HepG2 (cell line): Measurements from ENCODE around the gene ACAD8. TPM values are rescaled to one million over a fixed set of nuclear protein-coding genes. Genes with fewer than 3 reads are reported as not detected.
A peak's percentile ranks its signal among the peaks of the same experiment; 100 is the strongest.

ENCODE experiments used
- CC2D1A ChIP-seq: sonication (generic); formaldehyde crosslinking; IDR thresholded peaks from 2 replicates; pipeline ENCODE4 v1.8.1; 2023; ENCODE audit warnings: mild to moderate bottlenecking, missing genetic modification reagents
- ERF ChIP-seq: IDR thresholded peaks from 2 replicates; pipeline ENCODE4 v1.6.1; 2018; ENCODE audit warnings: missing biosample characterization, missing genetic modification reagents
- GLI4 ChIP-seq: sonication (generic); formaldehyde crosslinking; IDR thresholded peaks from 2 replicates; pipeline ENCODE4 v1.5.1; 2020; ENCODE audit warnings: missing genetic modification reagents, mild to moderate bottlenecking, moderate library complexity, borderline replicate concordance
- HNRNPL ChIP-seq: fragments of 200-400 bp; formaldehyde crosslinking; IDR thresholded peaks from 2 replicates; pipeline ENCODE4 v1.6.1; 2017; ENCODE audit warnings: mild to moderate bottlenecking, low read depth, low read length
- ISX ChIP-seq: sonication (generic); formaldehyde crosslinking; conservative IDR thresholded peaks from 2 replicates; pipeline ENCODE4 v1.5.0; 2020; ENCODE audit warnings: missing genetic modification reagents
- MYC ChIP-seq: sonication (generic); formaldehyde crosslinking; IDR thresholded peaks from 2 replicates; pipeline ENCODE4 v1.9.0; 2021; ENCODE audit warnings: missing genetic modification reagents, borderline replicate concordance
- NCOA2 ChIP-seq: sonication (generic); formaldehyde crosslinking; IDR thresholded peaks from 2 replicates; pipeline ENCODE4 v1.8.0; 2022; ENCODE audit warnings: inconsistent platforms
- ZFP36L1 ChIP-seq: sonication (generic); formaldehyde crosslinking; IDR thresholded peaks from 2 replicates; pipeline ENCODE4 v1.8.0; 2022; ENCODE audit warnings: mild to moderate bottlenecking, missing genetic modification reagents, moderate library complexity
- ZNF720 ChIP-seq: sonication (generic); formaldehyde crosslinking; IDR thresholded peaks from 2 replicates; pipeline ENCODE4 v1.4.0; 2020; ENCODE audit warnings: missing genetic modification reagents
- ZNF781 ChIP-seq: sonication (generic); formaldehyde crosslinking; IDR thresholded peaks from 2 replicates; pipeline ENCODE4 v1.5.1; 2020; ENCODE audit warnings: borderline replicate concordance, mild to moderate bottlenecking, missing genetic modification reagents; ENCODE audit errors: not compliant biosample characterization
- ZSCAN21 ChIP-seq: sonication (generic); formaldehyde crosslinking; IDR thresholded peaks from 2 replicates; pipeline ENCODE4 v1.8.0; 2022; ENCODE audit warnings: mild to moderate bottlenecking, missing genetic modification reagents, moderate library complexity, borderline replicate concordance
- polyA plus RNA-seq, 8 experiments: library from polyadenylated mRNA; depleted of rRNA in 3 of 8; stranded (reverse) in 7 of 8; unstranded in 1 of 8; fragments of >200 nt; fragmentation: Illumina TruSeq in 4 of 8; extraction: Trizol in 4 of 8; gene quantifications; 2 replicates each; pipeline versions ENCODE4 v1.2.1 to v1.2.3, GENCODE V29; 2011 to 2016; ENCODE audit warnings: low read depth in 4 of 8, missing spikeins in 1 of 8, mixed read lengths in 1 of 8; ENCODE audit not compliant: insufficient read depth in 1 of 8
- total RNA-seq, 5 experiments: library from RNA; depleted of rRNA; stranded (reverse); fragments of >200 nt; fragmentation: Illumina TruSeq; extraction: Trizol; gene quantifications; 2 replicates each; pipeline ENCODE4 v1.2.3, GENCODE V29; 2016; ENCODE audit warnings: low read depth in 1 of 5
- TF ChIP-seq, protein P1 (sequence below): sonication (generic); formaldehyde crosslinking; conservative IDR thresholded peaks from 2 replicates; pipeline ENCODE4 v1.8.0; 2022; ENCODE audit warnings: missing genetic modification reagents
- TF ChIP-seq, protein P2 (sequence below): sonication (generic); formaldehyde crosslinking; IDR thresholded peaks from 2 replicates; pipeline ENCODE4 v1.5.0; 2020; ENCODE audit warnings: missing genetic modification reagents
- TF ChIP-seq, protein P3 (sequence below): sonication (generic); formaldehyde crosslinking; IDR thresholded peaks from 2 replicates; pipeline ENCODE4 v1.9.0; 2021; ENCODE audit warnings: mild to moderate bottlenecking, missing genetic modification reagents
- TF ChIP-seq, protein P4 (sequence below): fragments of 450-650 bp; IDR thresholded peaks from 2 replicates; pipeline ENCODE4 v1.6.1; 2016

The ACAD8 gene
- total and polyA plus RNA-seq, 2 of the 13 experiments (the other 11 are each of a cell fraction or from before 2014, with no cell fraction given) = 13.5 to 20.3 TPM

DNA sequence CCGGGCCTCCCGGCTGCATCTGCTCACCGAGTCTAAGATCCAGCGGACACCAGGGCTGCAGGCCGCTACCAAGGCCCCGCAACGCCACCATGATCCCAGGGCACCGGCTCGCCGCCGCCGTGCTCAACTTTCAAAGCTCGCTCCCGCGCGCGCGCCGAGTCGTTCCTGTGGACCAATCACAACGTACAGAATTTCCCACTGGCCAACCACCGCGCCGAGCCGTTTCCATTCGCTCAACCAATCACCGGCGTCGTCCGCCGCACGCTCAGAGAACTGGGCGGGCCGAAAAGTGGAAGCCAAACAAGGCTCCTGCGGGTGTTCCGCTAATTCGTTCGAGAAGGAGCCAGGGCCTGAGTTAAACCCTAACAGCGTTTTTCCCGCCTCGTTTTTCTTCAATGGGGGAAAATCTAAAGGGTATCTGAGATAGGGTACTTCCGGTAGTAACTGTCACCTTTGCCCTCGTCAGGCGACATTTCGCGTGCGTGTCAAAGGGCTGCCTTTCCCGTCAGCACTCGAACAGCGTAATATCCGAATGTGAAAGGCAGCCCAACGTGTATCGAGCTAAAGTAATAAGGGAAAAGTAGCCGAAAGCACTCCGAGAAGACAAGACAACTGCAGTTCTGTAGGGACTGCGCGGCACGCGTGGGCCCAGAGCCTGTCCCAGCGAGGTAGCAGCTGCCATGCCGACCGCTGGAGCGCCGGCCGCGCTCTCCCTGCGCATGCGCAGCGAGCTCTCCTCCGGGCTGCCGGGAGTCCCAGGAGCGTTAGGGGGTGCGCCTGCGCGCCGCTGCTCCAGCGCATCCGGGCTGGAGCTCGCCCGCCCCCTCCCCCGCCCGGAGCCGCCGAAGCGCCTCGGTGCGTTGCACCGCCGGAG is 29.3 kb upstream of the ACAD8 start, which contains the start of the genes NCAPD3 and VPS26B (continued):
- TF ChIP-seq ZSCAN21 (CRISPR knock-in tag) = 0 out of 2 replicates have a peak, but pooled peaks have one; percentile 51
- no peak for TF ChIP-seq NCOA2 (CRISPR knock-in tag)
- peak; percentile 75; the same call in 1 of the 2 replicates for TF ChIP-seq GLI4 (CRISPR knock-in tag)
- peak; percentile 89 for TF ChIP-seq ZNF781 (CRISPR knock-in tag)
- TF ChIP-seq MYC (CRISPR knock-in tag) = peak; percentile 87
- TF ChIP-seq ERF (CRISPR knock-in tag) = peak; percentile 63; the same call in 1 of the 2 replicates
- TF ChIP-seq, protein P1, sequence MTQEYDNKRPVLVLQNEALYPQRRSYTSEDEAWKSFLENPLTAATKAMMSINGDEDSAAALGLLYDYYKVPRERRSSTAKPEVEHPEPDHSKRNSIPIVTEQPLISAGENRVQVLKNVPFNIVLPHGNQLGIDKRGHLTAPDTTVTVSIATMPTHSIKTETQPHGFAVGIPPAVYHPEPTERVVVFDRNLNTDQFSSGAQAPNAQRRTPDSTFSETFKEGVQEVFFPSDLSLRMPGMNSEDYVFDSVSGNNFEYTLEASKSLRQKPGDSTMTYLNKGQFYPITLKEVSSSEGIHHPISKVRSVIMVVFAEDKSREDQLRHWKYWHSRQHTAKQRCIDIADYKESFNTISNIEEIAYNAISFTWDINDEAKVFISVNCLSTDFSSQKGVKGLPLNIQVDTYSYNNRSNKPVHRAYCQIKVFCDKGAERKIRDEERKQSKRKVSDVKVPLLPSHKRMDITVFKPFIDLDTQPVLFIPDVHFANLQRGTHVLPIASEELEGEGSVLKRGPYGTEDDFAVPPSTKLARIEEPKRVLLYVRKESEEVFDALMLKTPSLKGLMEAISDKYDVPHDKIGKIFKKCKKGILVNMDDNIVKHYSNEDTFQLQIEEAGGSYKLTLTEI (CRISPR knock-in tag) = no peak
- TF ChIP-seq ZNF720 (CRISPR knock-in tag) = no peak
- TF ChIP-seq, protein P2, sequence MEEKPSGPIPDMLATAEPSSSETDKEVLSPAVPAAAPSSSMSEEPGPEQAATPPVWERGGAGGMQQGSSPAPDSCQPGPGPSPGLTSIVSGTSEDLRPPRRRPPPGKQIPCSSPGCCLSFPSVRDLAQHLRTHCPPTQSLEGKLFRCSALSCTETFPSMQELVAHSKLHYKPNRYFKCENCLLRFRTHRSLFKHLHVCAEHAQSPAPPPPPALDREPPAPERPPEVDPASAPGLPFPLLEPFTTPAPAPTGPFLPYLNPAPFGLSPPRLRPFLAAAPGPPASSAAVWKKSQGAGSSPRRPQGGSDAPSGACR = peak; percentile 88
- 0 out of 2 replicates have a peak, but pooled peaks have one; percentile 43 for TF ChIP-seq HNRNPL
- no peak for TF ChIP-seq ISX
- TF ChIP-seq, protein P3, sequence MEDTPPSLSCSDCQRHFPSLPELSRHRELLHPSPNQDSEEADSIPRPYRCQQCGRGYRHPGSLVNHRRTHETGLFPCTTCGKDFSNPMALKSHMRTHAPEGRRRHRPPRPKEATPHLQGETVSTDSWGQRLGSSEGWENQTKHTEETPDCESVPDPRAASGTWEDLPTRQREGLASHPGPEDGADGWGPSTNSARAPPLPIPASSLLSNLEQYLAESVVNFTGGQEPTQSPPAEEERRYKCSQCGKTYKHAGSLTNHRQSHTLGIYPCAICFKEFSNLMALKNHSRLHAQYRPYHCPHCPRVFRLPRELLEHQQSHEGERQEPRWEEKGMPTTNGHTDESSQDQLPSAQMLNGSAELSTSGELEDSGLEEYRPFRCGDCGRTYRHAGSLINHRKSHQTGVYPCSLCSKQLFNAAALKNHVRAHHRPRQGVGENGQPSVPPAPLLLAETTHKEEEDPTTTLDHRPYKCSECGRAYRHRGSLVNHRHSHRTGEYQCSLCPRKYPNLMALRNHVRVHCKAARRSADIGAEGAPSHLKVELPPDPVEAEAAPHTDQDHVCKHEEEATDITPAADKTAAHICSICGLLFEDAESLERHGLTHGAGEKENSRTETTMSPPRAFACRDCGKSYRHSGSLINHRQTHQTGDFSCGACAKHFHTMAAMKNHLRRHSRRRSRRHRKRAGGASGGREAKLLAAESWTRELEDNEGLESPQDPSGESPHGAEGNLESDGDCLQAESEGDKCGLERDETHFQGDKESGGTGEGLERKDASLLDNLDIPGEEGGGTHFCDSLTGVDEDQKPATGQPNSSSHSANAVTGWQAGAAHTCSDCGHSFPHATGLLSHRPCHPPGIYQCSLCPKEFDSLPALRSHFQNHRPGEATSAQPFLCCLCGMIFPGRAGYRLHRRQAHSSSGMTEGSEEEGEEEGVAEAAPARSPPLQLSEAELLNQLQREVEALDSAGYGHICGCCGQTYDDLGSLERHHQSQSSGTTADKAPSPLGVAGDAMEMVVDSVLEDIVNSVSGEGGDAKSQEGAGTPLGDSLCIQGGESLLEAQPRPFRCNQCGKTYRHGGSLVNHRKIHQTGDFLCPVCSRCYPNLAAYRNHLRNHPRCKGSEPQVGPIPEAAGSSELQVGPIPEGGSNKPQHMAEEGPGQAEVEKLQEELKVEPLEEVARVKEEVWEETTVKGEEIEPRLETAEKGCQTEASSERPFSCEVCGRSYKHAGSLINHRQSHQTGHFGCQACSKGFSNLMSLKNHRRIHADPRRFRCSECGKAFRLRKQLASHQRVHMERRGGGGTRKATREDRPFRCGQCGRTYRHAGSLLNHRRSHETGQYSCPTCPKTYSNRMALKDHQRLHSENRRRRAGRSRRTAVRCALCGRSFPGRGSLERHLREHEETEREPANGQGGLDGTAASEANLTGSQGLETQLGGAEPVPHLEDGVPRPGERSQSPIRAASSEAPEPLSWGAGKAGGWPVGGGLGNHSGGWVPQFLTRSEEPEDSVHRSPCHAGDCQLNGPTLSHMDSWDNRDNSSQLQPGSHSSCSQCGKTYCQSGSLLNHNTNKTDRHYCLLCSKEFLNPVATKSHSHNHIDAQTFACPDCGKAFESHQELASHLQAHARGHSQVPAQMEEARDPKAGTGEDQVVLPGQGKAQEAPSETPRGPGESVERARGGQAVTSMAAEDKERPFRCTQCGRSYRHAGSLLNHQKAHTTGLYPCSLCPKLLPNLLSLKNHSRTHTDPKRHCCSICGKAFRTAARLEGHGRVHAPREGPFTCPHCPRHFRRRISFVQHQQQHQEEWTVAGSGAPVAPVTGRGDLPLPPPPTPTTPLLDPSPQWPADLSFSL (CRISPR knock-in tag) = no peak
- TF ChIP-seq ZFP36L1 (CRISPR knock-in tag) = peak; percentile 80
- TF ChIP-seq, protein P4, sequence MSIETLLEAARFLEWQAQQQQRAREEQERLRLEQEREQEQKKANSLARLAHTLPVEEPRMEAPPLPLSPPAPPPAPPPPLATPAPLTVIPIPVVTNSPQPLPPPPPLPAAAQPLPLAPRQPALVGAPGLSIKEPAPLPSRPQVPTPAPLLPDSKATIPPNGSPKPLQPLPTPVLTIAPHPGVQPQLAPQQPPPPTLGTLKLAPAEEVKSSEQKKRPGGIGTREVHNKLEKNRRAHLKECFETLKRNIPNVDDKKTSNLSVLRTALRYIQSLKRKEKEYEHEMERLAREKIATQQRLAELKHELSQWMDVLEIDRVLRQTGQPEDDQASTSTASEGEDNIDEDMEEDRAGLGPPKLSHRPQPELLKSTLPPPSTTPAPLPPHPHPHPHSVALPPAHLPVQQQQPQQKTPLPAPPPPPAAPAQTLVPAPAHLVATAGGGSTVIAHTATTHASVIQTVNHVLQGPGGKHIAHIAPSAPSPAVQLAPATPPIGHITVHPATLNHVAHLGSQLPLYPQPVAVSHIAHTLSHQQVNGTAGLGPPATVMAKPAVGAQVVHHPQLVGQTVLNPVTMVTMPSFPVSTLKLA = peak; percentile 47; the same call in 1 of the 2 replicates
- TF ChIP-seq CC2D1A (CRISPR knock-in tag) = no peak
